Measurements from ENCODE around the gene CDH1. TPM values are rescaled to one million over a fixed set of nuclear protein-coding genes. Genes with fewer than 3 reads are reported as not detected.

CDH1 gene
- total RNA-seq, 1 donor from 2014 or later = 3.1 TPM

- H3K36me3 Mint-ChIP-seq (ENCODE audit: low read depth, unreplicated experiment) = no peaks in the 10 kb centered on the region
- no peaks in the 10 kb centered on the region for H3K4me1 Mint-ChIP-seq (ENCODE audit: unreplicated experiment)
These were observed 35.8 kb downstream of the CDH1 start for GRCh38 chr16:68772871-68773270.

DNA sequence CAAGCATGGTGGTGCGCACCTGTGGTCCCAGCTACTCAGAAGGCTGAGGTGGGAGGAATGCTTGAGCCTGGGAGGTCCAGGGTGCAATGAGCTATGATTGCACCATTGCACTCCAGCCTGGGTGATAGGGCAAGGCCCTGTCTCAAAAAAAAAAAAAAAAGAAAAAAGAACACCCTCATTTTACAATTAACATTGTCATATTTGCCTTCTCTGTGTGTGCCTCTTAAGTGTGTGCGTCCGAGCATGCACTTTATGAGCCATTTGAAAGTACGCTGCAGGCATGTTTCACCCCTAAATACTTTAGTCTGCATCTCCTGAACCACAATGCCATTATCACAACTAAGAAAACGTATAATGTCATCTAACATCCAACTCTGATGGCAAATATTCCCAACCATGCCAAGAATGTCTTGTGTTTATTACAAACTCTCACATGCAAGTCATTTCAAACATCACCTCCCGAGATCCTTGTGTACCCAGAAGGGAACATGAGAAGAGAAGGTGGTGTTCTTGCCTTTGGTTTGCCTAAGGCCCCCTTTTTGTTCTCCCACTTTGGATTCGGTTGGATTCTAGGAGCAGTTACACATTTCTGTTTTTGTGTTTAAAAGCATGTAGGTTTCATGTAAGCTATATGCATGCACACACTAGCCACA is 38.0 kb downstream of the CDH1 start:
- TF ChIP-seq, protein P1, sequence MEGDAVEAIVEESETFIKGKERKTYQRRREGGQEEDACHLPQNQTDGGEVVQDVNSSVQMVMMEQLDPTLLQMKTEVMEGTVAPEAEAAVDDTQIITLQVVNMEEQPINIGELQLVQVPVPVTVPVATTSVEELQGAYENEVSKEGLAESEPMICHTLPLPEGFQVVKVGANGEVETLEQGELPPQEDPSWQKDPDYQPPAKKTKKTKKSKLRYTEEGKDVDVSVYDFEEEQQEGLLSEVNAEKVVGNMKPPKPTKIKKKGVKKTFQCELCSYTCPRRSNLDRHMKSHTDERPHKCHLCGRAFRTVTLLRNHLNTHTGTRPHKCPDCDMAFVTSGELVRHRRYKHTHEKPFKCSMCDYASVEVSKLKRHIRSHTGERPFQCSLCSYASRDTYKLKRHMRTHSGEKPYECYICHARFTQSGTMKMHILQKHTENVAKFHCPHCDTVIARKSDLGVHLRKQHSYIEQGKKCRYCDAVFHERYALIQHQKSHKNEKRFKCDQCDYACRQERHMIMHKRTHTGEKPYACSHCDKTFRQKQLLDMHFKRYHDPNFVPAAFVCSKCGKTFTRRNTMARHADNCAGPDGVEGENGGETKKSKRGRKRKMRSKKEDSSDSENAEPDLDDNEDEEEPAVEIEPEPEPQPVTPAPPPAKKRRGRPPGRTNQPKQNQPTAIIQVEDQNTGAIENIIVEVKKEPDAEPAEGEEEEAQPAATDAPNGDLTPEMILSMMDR (IDR thresholded peaks at IDR 0.05; ENCODE audit: unreplicated experiment) = no peak
- H3K36me3 Mint-ChIP-seq (ENCODE audit: low read depth, unreplicated experiment) = no peaks in the 10 kb centered on the region
- H3K9me3 Mint-ChIP-seq (ENCODE audit: unreplicated experiment) = no peaks in the 10 kb centered on the region
- H3K4me3 Mint-ChIP-seq (ENCODE audit: unreplicated experiment) = no peak overlapping the region
- no peak overlapping the region for H3K27ac Mint-ChIP-seq (ENCODE audit: unreplicated experiment)
- no peaks in the 10 kb centered on the region for H3K27me3 Mint-ChIP-seq (ENCODE audit: unreplicated experiment)
- DNase-seq (ENCODE audit: low spot score) = no peak
- H3K4me1 Mint-ChIP-seq (ENCODE audit: unreplicated experiment) = no peaks in the 10 kb centered on the region

More at GRCh38 chr16:68772871-68773270, 35.8 kb downstream of the CDH1 start:
- Mint-ChIP-seq H3K9me3 (ENCODE audit: unreplicated experiment) (no peaks in the 10 kb centered on the region), H3K4me3 (ENCODE audit: unreplicated experiment) (no peak overlapping the region), H3K27ac (ENCODE audit: unreplicated experiment) (no peak overlapping the region), H3K27me3 (ENCODE audit: unreplicated experiment) (no peaks in the 10 kb centered on the region)
- TF ChIP-seq, protein P1 (IDR thresholded peaks at IDR 0.05; ENCODE audit: unreplicated experiment) = no peak
- no peak for DNase-seq (ENCODE audit: low spot score)

- Mint-ChIP-seq H3K4me3 (ENCODE audit: unreplicated experiment) (no peak overlapping the region), H3K27me3 (ENCODE audit: unreplicated experiment) (no peaks in the 10 kb centered on the region), H3K4me1 (ENCODE audit: unreplicated experiment) (no peaks in the 10 kb centered on the region), H3K9me3 (ENCODE audit: unreplicated experiment) (no peaks in the 10 kb centered on the region), H3K27ac (ENCODE audit: unreplicated experiment) (no peak overlapping the region), H3K36me3 (ENCODE audit: low read depth, unreplicated experiment) (no peaks in the 10 kb centered on the region)
- no peak for DNase-seq (ENCODE audit: low spot score)
- TF ChIP-seq, protein P1 (IDR thresholded peaks at IDR 0.05; ENCODE audit: unreplicated experiment) = no peak
These were observed 39.9 kb downstream of the CDH1 start for GRCh38 chr16:68776821-68777485.

DNA sequence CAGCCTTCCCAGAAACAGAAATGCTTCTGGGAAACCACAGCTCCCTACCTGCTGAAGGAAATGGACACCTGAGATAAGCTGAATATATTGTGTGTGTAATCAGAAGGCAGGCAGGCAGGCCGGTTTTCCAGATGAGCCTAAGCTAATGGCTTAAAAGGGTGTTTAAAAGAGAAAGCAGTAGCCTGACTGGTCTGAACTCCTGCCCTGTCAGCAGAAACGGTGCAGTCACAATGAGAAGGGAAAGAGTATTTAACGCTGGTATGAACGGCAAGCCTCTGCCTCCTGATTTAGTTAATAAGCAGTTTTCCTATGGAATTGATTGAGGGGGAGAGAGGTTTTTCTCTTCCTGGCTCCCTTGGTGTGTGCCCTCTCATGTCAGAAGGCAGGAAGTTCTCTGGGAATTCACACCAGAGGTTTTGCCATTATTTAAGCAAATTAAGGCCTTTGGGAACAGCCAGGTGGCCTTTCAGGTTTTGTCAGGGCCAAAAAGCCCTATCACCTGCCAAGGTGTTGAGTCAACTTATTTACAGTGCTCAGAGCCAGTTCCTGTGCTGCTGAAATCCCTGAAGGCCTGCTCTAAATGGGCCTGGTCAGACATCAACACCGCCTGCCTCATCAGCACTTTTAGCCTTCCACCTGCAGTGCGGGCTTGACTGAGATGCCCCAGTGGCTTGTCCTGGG is 41.6 kb downstream of the CDH1 start:
- peaks cover 3% of the 10 kb centered on the region for H3K4me1 Mint-ChIP-seq (ENCODE audit: unreplicated experiment)
- TF ChIP-seq, protein P1 (IDR thresholded peaks at IDR 0.05; ENCODE audit: unreplicated experiment) = no peak
- H3K27ac Mint-ChIP-seq (ENCODE audit: unreplicated experiment) = no peak overlapping the region
- H3K4me3 Mint-ChIP-seq (ENCODE audit: unreplicated experiment) = no peak overlapping the region
- no peak for DNase-seq (ENCODE audit: low spot score)
- H3K9me3 Mint-ChIP-seq (ENCODE audit: unreplicated experiment) = no peaks in the 10 kb centered on the region
- H3K36me3 Mint-ChIP-seq (ENCODE audit: low read depth, unreplicated experiment) = no peaks in the 10 kb centered on the region
- H3K27me3 Mint-ChIP-seq (ENCODE audit: unreplicated experiment) = no peaks in the 10 kb centered on the region

DNA sequence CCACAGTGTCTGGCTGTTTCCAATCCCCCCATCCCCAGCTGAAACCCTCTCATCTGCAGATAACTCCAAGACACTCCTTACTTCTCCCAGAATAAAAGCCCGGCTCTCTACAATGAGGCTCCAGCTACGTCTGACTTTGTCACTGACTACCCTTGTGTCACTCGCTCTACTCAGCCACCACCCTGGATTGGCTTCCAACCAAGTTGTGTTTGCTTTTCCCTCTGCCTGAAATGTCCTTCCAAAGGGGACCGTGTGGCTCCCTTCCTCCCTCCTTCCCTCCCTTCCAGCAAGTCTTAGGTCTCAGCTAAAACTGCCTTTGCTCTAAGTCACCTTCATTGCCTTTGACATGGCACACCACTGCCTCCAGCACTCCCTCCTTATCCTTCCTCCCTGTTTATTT is 42.8 kb downstream of the CDH1 start:
- H3K4me3 Mint-ChIP-seq (ENCODE audit: unreplicated experiment) = no peak overlapping the region
- H3K4me1 Mint-ChIP-seq (ENCODE audit: unreplicated experiment) = peaks cover 3% of the 10 kb centered on the region
- H3K27ac Mint-ChIP-seq (ENCODE audit: unreplicated experiment) = no peak overlapping the region
- DNase-seq (ENCODE audit: low spot score) = no peak
- TF ChIP-seq, protein P1 (IDR thresholded peaks at IDR 0.05; ENCODE audit: unreplicated experiment) = no peak
- H3K27me3 Mint-ChIP-seq (ENCODE audit: unreplicated experiment) = no peaks in the 10 kb centered on the region
- H3K9me3 Mint-ChIP-seq (ENCODE audit: unreplicated experiment) = no peaks in the 10 kb centered on the region
- no peaks in the 10 kb centered on the region for H3K36me3 Mint-ChIP-seq (ENCODE audit: low read depth, unreplicated experiment)

All from endothelial cell (in vitro differentiated cells).